ENCODE measurements around the gene FHIT. TPM values are rescaled to one million over a fixed set of nuclear protein-coding genes. Genes with fewer than 3 reads are reported as not detected.

Gene FHIT
- total RNA-seq, 1 donor from 2014 or later, result 5.7 TPM

DNA sequence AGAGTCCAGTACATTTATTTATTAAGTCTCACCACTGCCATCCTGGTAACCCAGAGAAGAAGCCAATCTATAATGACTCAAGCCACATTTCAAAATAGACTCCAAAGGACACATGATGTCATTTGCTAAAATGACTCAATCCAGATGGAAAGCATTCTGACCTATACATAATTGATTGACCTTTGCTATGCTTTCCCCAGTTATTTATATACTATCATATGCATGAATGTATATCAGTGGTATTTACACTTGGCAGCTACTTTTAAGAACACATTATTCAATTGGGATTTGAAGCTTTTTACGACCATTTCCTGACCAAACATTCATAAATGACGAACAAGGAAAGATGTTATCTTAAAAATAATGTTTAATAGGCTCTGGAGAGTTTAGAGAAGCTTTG, 297.2 kb downstream of the FHIT start:
- Mint-ChIP-seq H3K4me3 (no peak overlapping the region), H3K27me3 (ENCODE audit: insufficient read depth, low read depth) (peaks cover 3% of the 10 kb centered on the region), H3K27ac (no peak overlapping the region), H3K4me1 (no peaks in the 10 kb centered on the region), H3K36me3 (no peaks in the 10 kb centered on the region), H3K9me3 (peaks cover 11% of the 10 kb centered on the region)
- no peak overlapping the region for H3K4me3 ChIP-seq
- no peak overlapping the region for H3K9ac ChIP-seq
- H2AFZ ChIP-seq (replicated peaks), result no peak overlapping the region
- no peak overlapping the region for H3K4me2 ChIP-seq
- no peaks in the 10 kb centered on the region for H3K4me1 ChIP-seq
- TF ChIP-seq, protein P1, sequence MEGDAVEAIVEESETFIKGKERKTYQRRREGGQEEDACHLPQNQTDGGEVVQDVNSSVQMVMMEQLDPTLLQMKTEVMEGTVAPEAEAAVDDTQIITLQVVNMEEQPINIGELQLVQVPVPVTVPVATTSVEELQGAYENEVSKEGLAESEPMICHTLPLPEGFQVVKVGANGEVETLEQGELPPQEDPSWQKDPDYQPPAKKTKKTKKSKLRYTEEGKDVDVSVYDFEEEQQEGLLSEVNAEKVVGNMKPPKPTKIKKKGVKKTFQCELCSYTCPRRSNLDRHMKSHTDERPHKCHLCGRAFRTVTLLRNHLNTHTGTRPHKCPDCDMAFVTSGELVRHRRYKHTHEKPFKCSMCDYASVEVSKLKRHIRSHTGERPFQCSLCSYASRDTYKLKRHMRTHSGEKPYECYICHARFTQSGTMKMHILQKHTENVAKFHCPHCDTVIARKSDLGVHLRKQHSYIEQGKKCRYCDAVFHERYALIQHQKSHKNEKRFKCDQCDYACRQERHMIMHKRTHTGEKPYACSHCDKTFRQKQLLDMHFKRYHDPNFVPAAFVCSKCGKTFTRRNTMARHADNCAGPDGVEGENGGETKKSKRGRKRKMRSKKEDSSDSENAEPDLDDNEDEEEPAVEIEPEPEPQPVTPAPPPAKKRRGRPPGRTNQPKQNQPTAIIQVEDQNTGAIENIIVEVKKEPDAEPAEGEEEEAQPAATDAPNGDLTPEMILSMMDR (IDR thresholded peaks at IDR 0.05), result no peak
- TF ChIP-seq EZH2phosphoT487 (IDR thresholded peaks at IDR 0.05) (no peak), EZH2 (IDR thresholded peaks at IDR 0.05) (no peak)
- H3K79me2 ChIP-seq (ENCODE audit: low read depth), result no peaks in the 10 kb centered on the region
- H3K27ac ChIP-seq, result no peak overlapping the region
- no peaks in the 10 kb centered on the region for H3K27me3 ChIP-seq
- no peak for DNase-seq (ENCODE audit: low spot score)
- no peaks in the 10 kb centered on the region for H3F3A ChIP-seq (ENCODE audit: low read depth)
- no peaks in the 10 kb centered on the region for H4K20me1 ChIP-seq (ENCODE audit: low read depth)
- H3K9me3 ChIP-seq (ENCODE audit: low read depth), result no peaks in the 10 kb centered on the region
- H3K36me3 ChIP-seq, result no peaks in the 10 kb centered on the region

DNA sequence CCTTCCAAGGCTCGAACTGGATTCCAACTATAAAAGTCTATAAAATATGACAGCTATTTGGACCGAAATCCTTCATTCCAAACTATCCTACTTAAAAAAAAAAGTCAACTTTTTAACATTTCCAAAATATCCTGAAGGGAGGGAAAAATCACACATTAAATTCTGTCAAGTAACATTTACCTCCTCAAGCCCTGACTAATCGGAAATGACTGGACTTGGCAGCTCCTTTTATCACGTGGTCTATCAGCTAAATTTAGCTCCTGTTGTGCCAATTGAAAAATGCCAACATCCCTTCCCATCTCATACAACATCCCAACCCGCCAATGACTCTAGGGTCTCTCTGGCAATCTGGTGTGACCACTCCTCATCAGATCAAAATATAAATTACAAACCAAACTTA, 297.9 kb downstream of the FHIT start:
- no peaks in the 10 kb centered on the region for H3K36me3 Mint-ChIP-seq
- Histone ChIP-seq H4K20me1 (ENCODE audit: low read depth) (no peaks in the 10 kb centered on the region), H2AFZ (replicated peaks) (no peak overlapping the region), H3K9ac (no peak overlapping the region), H3K27ac (no peak overlapping the region), H3K4me3 (no peak overlapping the region), H3K4me2 (no peak overlapping the region), H3F3A (ENCODE audit: low read depth) (no peaks in the 10 kb centered on the region), H3K27me3 (no peaks in the 10 kb centered on the region), H3K36me3 (no peaks in the 10 kb centered on the region), H3K4me1 (no peaks in the 10 kb centered on the region), H3K9me3 (ENCODE audit: low read depth) (no peaks in the 10 kb centered on the region), H3K79me2 (ENCODE audit: low read depth) (no peaks in the 10 kb centered on the region)
- peaks cover 11% of the 10 kb centered on the region for H3K9me3 Mint-ChIP-seq
- DNase-seq (ENCODE audit: low spot score), result no peak
- TF ChIP-seq EZH2 (IDR thresholded peaks at IDR 0.05) (no peak), EZH2phosphoT487 (IDR thresholded peaks at IDR 0.05) (no peak)
- TF ChIP-seq, protein P1 (IDR thresholded peaks at IDR 0.05), result no peak
- no peak overlapping the region for H3K4me3 Mint-ChIP-seq
- H3K27me3 Mint-ChIP-seq (ENCODE audit: insufficient read depth, low read depth), result peaks cover 3% of the 10 kb centered on the region
- H3K4me1 Mint-ChIP-seq, result no peaks in the 10 kb centered on the region
- no peak overlapping the region for H3K27ac Mint-ChIP-seq

DNA sequence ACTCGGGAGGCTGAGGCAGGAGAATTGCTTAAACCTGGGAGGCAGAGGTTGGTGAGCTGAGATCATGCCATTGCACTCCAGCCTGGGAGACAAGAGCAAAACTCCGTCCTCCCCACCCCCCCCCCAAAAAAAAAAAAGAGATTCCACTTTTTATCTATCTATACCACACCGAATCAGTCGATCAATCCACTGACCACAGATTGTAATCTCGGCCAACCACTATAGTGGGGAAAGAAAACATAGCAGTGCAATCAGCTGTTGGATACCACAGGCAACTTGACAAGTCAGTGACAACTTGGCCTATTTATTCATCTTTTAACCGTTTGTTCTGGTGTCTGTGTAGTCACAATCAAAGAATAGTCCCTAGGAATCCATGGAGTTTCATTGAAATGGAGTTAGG, 299.2 kb downstream of the FHIT start:
- H3F3A ChIP-seq (ENCODE audit: low read depth), result no peaks in the 10 kb centered on the region
- TF ChIP-seq EZH2phosphoT487 (IDR thresholded peaks at IDR 0.05) (no peak), EZH2 (IDR thresholded peaks at IDR 0.05) (no peak)
- TF ChIP-seq, protein P1 (IDR thresholded peaks at IDR 0.05), result no peak
- no peak overlapping the region for H3K27ac Mint-ChIP-seq
- H3K79me2 ChIP-seq (ENCODE audit: low read depth), result no peaks in the 10 kb centered on the region
- H3K4me3 ChIP-seq, result no peak overlapping the region
- H4K20me1 ChIP-seq (ENCODE audit: low read depth), result no peaks in the 10 kb centered on the region
- no peak for DNase-seq (ENCODE audit: low spot score)
- no peak overlapping the region for H3K4me3 Mint-ChIP-seq
- peaks cover 11% of the 10 kb centered on the region for H3K9me3 Mint-ChIP-seq
- no peaks in the 10 kb centered on the region for H3K4me1 Mint-ChIP-seq
- H3K36me3 ChIP-seq, result no peaks in the 10 kb centered on the region
- no peak overlapping the region for H2AFZ ChIP-seq (replicated peaks)
- H3K4me1 ChIP-seq, result no peaks in the 10 kb centered on the region
- no peaks in the 10 kb centered on the region for H3K9me3 ChIP-seq (ENCODE audit: low read depth)
- H3K27me3 ChIP-seq, result no peaks in the 10 kb centered on the region
- H3K27me3 Mint-ChIP-seq (ENCODE audit: insufficient read depth, low read depth), result peaks cover 3% of the 10 kb centered on the region
- no peak overlapping the region for H3K27ac ChIP-seq
- no peak overlapping the region for H3K4me2 ChIP-seq
- no peak overlapping the region for H3K9ac ChIP-seq
- no peaks in the 10 kb centered on the region for H3K36me3 Mint-ChIP-seq

Measured in neural progenitor cell (in vitro differentiated cells).